K562 (cell line): ENCODE data around the gene NUP153. TPM values are rescaled to one million over a fixed set of nuclear protein-coding genes. Genes with fewer than 3 reads are reported as not detected.
A peak's percentile ranks its signal among the peaks of the same experiment; 100 is the strongest.

Experiments
- BACH1 ChIP-seq: fragments of 200-800 bp; sonication (Bioruptor generic); IDR thresholded peaks from 2 replicates; pipeline ENCODE4 v1.6.1; 2016; ENCODE audit warnings: missing genetic modification characterization, missing compliant biosample characterization
- DDX20 ChIP-seq: fragments of 450-650 bp; IDR thresholded peaks from 2 replicates; pipeline ENCODE4 v1.6.1; 2016; ENCODE audit warnings: missing genetic modification characterization, low read depth, mild to moderate bottlenecking, missing compliant biosample characterization, moderate library complexity
- E2F3 ChIP-seq: fragments of 250-450 bp; sonication (Bioruptor Pico); IDR thresholded peaks from 2 replicates; pipeline ENCODE4 v1.4.0; 2020; ENCODE audit warnings: mild to moderate bottlenecking
- GTF2B ChIP-seq: IDR thresholded peaks from 2 replicates; pipeline ENCODE4 v1.6.1; 2011; ENCODE audit not compliant: insufficient read length; ENCODE audit errors: extremely low read depth
- HDAC1 ChIP-seq, 2 experiments: fragments of 450-650 bp; IDR thresholded peaks; 2 replicates each; pipeline ENCODE4 v1.6.1; 2016 to 2017; ENCODE audit warnings: inconsistent platforms in 1 of 2, mild to moderate bottlenecking in 1 of 2, moderate library complexity in 1 of 2
- MTA3 ChIP-seq: fragments of 450-650 bp; formaldehyde crosslinking; IDR thresholded peaks from 2 replicates; pipeline ENCODE4 v1.6.1; 2017; ENCODE audit warnings: mild to moderate bottlenecking, borderline replicate concordance
- NFATC3 ChIP-seq: fragments of 450-650 bp; IDR thresholded peaks from 2 replicates; pipeline ENCODE4 v1.6.1; 2017; ENCODE audit warnings: mild to moderate bottlenecking
- NFIC ChIP-seq: fragments of 450-650 bp; IDR thresholded peaks from 2 replicates; pipeline ENCODE4 v1.6.1; 2017; ENCODE audit warnings: mild to moderate bottlenecking, inconsistent platforms
- POLR2G ChIP-seq: fragments of 200-400 bp; formaldehyde crosslinking; IDR thresholded peaks from 2 replicates; pipeline ENCODE4 v1.6.1; 2017; ENCODE audit warnings: low read depth, mild to moderate bottlenecking, antibody characterized with exemption, low read length, moderate library complexity
- PRMT5 ChIP-seq: sonication (generic); formaldehyde crosslinking; IDR thresholded peaks from 2 replicates; pipeline ENCODE4 v1.5.0; 2020; ENCODE audit warnings: missing genetic modification reagents
- SAFB ChIP-seq: fragments of 200-400 bp; formaldehyde crosslinking; IDR thresholded peaks from 2 replicates; pipeline ENCODE4 v1.6.1; 2017; ENCODE audit warnings: low read depth, low read length, borderline replicate concordance
- ZBTB5 ChIP-seq: fragments of 450-650 bp; IDR thresholded peaks from 2 replicates; pipeline ENCODE4 v1.6.1; 2017; ENCODE audit warnings: antibody characterized with exemption
- ZFP91 ChIP-seq: sonication (generic); formaldehyde crosslinking; IDR thresholded peaks from 2 replicates; pipeline ENCODE4 v1.8.0; 2022; ENCODE audit warnings: mild to moderate bottlenecking, missing genetic modification reagents
- ZNF274 ChIP-seq: IDR thresholded peaks from 2 replicates; pipeline ENCODE4 v1.6.1; 2011; ENCODE audit warnings: low read depth, mild to moderate bottlenecking, low read length, moderate library complexity, borderline replicate concordance
- ZNF277 ChIP-seq: fragments of 250-450 bp; sonication (Bioruptor Pico); IDR thresholded peaks from 2 replicates; pipeline ENCODE4 v1.8.0; 2022; ENCODE audit warnings: inconsistent platforms, mild to moderate bottlenecking, moderate library complexity, borderline replicate concordance
- ZNF717 ChIP-seq: fragments of 250-450 bp; sonication (Bioruptor Pico); IDR thresholded peaks from 2 replicates; pipeline ENCODE4 v1.5.0; 2021
- polyA plus RNA-seq, 8 experiments: library from polyadenylated mRNA; depleted of rRNA in 4 of 8; stranded (reverse) in 5 of 8; unstranded in 3 of 8; fragments of >200 nt; fragmentation: Nextera tagmentation in 2 of 8; fragmentation: Illumina TruSeq in 1 of 8; extraction: Ambion mirVana in 2 of 8; extraction: Trizol in 1 of 8; gene quantifications; 2 replicates each; pipeline versions ENCODE4 v1.2.1 to v1.2.3, GENCODE V29; 2011 to 2014; ENCODE audit warnings: inconsistent platforms in 1 of 8, missing spikeins in 1 of 8
- total RNA-seq, 7 experiments: library from RNA; depleted of rRNA in 6 of 7; stranded (reverse); fragments of >200 nt in 6 of 7; fragmentation: Illumina TruSeq in 2 of 7; extraction: Trizol in 2 of 7; gene quantifications; 2 replicates each; pipeline versions ENCODE4 v1.2.1 to v1.2.3, GENCODE V29; 2011 to 2021; ENCODE audit warnings: low replicate concordance in 1 of 7

The NUP153 gene
- total and polyA plus RNA-seq, 9 of the 15 experiments (the other 6 are each of a cell fraction or from before 2014, with no cell fraction given), result 21.9 to 110 (median 84.8) TPM

GRCh38 chr6:17705778-17706579, 746 bp downstream of the NUP153 start (continued):
- TF ChIP-seq SAFB (peak; percentile 15; the same call in 1 of the 2 replicates), GTF2B (no peak), HDAC1 (IDR thresholded peaks at IDR 0.05) (peak in 1 of 2 experiments; percentile 92; a peak in 2 of 4 replicates), DDX20 (no peak), ZNF717 (CRISPR knock-in tag) (no peak), E2F3 (CRISPR knock-in tag) (0 out of 2 replicates have a peak, but pooled peaks have one; percentile 41), NFIC (0 out of 2 replicates have a peak, but pooled peaks have one; percentile 45), MTA3 (no peak), POLR2G (peak; percentile 95), ZNF274 (no peak), ZNF277 (CRISPR knock-in tag) (no peak), PRMT5 (CRISPR knock-in tag) (peak; percentile 69; the same call in 1 of the 2 replicates), ZBTB5 (0 out of 2 replicates have a peak, but pooled peaks have one; percentile 13), NFATC3 (0 out of 2 replicates have a peak, but pooled peaks have one; percentile 70), ZFP91 (CRISPR knock-in tag) (peak; percentile 65; the same call in 1 of the 2 replicates), BACH1 (tag) (peak; percentile 53; the same call in 1 of the 2 replicates)
